GM18870 (cell line): ENCODE data around the gene PDE1C.
"Not testable (repeated sequence)": the region's sequence is repeated elsewhere in the genome, so short reads cannot be mapped to it uniquely, and the experiment has no call there.

Source experiments
- ATAC-seq: cut with Tn5 transposase; IDR thresholded peaks from one replicate; pipeline ENCODE4 v1.9.1; 2021; ENCODE audit warnings: moderate library complexity; ENCODE audit not compliant: unreplicated experiment

PDE1C gene

DNA sequence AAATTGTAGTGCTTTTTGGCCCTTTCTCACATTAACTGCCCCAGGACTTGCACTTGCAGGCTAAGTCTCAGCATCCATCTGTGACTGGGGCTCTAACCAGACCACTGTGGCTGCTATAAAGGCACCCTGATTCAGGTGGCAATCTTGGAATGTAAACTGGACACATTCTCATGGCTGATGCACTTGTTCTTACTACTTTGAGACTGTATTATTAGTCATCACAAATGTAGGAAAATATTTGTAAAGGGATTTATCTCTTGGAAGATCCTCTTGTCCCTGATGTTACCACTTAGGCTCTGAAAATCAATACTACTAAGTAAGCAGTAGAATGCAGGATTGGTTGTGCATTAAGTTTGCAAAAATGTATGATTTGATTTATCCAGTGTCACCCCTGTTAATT, 25.0 kb downstream of the PDE1C start:
- no peak for ATAC-seq

DNA sequence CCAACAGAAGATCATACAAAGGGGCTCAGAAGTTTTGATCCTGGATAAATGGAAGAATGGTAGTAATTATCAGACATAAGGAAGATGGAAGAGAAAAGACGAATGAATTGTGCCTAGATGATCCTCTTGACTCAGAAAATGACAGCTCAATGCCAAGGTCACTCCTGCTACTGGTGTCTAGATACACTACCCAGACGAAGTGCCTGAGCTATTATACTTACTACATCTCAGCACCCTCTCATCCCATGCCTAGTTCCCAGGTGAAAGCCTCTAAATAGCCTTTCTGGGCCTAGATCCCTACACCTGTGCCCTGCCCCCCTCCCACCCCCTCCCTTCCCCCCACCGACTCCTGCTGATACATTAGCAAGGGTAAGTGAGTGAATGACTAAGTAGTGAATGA, 25.5 kb downstream of the PDE1C start:
- ATAC-seq = no peak

DNA sequence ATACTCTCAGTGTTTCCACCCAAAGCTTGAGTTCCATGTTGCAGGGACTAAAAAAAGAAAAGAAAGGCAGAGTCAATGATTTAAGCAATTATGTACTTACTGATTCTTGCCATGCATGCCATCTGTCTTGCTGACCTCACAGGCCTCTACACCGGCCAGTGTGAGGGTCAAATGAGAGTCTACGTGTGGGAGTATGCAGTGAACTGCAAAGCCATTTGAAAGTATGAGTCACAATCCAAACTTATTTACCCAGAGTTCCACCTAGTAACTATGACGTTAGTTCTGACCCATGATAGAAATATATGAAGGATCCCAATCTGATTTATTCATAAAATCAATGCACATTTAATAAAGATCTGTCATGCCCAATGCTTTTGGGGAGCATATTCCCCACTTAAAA, 26.5 kb downstream of the PDE1C start:
- peak; percentile 69 for ATAC-seq

DNA sequence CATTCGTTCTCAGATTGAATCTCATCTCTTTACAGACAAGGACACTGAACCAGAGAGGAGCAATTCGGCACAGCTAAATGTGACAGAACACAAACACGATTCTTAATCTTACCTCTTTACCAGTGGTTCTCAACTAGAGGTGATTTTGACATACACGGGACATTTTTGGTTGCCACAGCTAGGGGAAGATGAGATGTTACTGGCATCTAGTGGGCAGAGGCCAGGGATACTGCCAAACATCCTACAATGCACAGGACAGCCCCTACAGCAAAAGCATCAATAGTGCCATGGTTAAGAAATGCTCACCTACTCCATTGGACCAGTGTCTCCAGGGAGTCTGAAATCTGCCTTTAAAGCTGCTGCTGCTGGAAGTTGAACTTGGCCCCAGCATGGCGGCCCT, 27.3 kb downstream of the PDE1C start:
- ATAC-seq = no peak

DNA sequence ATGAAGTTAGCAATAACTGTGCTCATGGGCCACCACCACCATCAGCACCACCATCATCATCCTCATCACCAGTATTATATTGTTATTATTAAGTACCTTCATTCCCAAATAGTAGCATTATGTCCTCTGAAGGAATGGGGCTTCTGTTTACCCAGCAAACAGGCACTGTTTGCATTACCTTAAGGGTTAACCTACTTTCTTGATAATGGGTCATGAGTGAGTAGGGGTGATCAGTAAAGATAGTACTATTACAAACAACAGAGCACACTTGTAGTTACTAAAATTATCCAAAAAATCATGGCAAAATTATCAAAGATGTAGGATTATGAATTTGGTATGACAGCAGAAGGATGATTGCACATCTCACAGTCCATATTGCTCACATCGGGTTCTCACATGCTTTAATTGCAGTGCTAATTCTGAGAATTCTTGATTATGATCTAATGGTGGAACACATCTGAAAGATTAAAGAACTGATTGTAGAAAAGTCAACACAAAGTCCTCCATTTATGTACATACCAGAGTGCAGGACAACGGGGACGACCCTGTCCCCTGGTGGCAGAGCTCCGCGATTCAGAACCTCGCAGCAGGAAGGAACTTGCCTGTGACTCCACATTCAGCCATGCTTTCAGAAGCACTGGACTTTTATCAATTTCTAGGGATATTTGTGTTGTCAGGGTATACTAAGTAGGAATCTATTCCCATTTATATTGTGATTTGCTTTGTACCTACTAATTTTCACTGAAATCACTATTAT, 31.0 kb downstream of the PDE1C start:
- no peak for ATAC-seq

DNA sequence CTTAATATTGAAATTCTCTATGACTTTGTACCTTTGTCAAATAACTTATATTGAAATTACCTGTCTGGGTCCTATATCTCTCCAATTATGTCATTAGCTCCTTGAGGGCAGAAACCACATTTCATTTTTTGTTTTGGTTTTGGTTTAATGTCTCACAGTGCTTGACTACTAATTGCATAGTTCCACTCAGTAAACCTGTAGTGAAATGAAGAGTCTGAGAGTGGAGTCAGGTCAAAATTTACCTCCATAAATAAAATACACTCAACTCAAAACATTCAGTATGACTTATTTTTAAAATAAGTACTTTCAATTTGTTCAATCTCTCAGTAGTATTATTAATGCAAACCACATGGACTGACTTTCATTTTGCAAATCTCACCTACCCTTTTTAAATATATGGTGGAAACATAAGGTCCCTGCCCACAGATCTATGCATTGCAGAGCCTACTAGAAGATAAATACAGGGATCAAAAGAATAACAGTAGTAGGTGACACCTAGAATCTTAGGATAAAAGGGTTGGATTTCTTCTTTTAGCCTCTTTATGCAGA, 32.5 kb downstream of the PDE1C start:
- peak; percentile 90 for ATAC-seq

DNA sequence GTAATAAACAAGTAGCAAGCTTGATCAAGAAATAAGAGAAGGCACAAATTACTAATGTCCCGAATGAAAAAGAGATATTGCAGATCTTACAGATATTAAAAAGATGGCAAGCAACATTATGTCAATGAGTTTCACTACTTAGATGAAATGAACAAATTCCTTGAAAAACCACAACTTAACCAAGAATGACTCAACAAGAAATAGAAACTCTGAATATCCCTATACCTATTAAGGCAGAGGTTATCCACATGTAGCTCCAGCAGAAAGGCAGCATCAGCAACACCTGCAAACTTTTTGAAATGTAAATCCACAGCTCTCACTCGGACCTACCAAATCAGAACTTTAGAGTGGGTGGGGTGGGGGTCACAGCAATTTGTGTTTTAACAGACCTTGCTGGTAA, 33.6 kb downstream of the PDE1C start:
- peak; percentile 65 for ATAC-seq

DNA sequence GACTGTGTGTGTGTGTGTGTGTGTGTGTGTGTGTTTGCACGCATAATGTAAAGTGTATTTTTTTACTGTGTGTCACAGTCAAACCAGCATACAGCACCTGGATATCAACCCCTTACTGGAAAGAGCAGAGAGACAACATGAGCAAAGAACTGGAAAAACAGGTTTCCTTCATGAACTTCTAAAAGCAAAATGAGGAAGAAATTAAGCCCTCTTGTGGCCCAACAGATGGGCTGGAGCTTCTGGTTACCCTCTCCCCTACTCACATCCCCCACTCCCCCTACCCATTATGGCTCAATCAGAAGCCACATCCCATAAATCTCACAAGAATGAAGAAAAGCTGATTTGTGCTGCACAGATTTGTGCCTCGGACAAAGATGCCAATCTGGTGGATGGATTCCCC, 36.2 kb downstream of the PDE1C start:
- no peak for ATAC-seq

DNA sequence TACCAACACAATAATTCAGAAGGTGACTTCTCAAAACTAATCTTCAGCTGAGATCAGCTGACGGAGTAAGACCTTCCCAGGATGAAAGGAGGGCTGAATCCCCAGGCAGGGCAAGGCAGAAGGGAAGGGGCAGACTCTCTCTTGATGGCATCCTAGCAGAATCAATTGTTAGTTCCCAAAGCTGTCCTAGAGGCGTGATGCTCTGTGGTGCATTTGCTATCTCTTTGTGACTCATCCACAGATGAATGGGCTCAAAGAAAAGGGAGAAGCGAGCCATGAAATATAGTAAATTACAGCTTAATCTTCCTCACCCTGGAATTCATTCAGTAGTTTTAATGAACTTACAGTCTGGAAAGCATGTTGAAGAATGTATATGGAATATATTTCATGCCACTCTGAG, 37.2 kb downstream of the PDE1C start:
- ATAC-seq = no peak

DNA sequence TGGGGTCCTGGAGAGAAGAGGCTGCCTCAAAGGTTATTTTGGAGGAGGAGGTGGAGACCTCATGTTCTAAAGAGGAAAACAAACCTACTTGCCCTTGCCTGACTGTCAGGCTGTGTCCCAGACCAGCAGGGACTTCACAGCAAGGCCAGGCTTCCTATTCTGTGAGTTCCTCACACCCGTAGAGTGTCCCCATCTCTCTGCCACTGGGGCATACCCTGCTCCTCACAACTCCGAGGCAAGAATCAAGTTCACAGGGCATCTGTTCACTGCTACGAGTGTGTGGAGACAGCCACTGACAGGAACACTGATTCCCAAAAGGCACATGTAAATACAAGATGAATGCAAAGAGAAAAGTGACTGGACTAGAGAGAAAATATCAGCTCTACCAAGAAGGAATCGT, 38.0 kb downstream of the PDE1C start:
- ATAC-seq = no peak

DNA sequence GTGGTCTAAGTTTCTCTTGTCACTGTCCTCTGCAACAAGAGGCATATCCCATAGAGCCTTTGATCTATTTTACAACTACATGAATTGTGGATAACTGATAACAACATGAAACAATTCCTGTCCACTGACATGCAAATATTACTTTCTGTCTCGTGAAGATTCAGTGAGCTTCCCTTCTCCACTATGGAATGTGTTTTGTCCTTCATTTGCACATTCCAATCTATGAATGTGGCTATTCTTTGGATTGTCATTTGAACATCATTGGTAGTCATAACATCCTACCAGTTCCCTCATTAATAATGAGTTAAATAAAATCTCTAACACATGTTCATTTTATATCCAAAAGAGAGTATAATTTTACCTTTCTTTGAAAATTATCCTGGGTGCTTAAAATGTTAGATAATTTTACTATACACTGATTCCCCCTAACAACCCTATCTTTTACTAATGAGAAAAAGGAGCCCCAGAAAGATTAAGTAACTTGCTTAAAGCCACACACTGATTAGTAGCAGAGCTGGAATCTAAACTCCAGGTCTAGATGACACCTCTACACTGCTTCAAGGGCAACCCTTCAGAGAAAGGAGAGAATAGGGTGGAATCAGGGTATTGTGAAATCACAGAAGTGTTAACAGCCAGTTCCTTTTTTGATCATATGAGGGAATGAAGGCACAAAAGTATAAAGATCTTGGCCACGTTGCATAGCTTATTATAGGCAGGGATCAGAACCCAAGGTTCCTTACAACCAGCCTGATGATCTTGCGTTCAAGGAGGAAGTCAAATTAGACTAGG, 39.1 kb downstream of the PDE1C start:
- ATAC-seq = no peak

DNA sequence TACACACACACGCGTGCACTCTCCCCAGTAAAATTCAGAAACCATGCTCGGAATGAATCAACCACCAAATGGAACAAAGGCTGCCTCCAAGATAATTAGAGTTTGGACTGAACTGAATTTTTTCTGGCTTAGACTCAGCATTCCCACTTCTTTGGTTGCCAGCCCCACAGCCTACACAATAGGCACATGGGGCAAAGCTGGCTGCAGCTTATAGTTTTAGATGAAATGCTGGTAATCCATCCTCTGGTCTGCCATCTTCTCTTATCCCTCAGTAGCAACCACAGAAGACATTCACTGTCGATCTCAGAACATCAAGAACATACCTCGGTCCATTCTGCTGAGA, 44.2 kb downstream of the PDE1C start:
- ATAC-seq = no peak

DNA sequence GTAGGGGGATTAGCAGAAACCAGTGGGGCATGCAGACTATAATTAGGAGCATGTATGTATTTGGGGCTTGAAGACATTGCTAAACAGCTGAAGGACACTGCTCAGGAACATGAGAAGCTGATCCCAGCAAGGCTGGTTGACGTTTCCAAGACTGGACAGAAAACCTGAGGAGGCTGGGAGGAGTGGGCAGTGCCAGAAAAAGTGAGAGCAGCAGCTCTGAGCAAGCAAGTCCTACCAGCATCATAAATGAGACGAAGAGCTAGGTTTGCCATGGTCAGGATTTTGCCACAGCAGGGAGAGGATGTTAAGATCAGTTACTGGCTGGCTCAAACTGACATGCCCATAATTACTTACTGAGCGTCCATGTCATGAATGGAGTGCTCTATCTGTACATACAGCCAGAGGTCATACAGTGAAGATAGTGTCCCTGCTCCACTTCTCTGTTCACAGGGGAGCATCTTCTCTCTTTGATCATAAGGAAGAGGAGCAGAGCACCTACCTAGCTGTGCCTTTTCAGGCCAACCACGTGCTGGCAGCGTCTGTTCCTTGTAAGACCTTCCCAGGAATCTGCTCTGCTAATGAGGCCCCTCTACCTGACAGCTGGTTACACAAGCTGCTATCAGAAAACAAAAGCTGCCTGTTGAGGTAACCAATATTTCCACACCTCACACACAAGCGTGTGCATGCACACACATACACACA, 44.7 kb downstream of the PDE1C start:
- ATAC-seq = no peak

DNA sequence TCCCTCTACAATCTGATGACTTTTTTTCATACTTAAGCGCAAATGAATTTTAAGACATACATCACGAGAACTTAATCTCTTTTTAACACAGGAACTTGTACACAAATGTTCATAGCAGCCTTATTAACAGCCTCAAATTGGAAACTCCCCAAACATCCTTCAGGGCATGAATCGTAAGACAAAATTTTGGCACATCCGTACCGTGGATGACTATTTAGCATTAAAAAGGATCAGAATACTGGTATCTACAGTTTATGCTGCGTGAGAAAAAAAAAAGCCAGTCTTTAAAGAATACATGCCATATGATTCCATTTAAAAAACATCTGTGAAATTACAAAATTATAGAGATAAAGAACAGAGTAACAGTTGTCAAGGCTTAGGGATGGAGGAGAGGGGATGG, 46.8 kb downstream of the PDE1C start:
- no peak for ATAC-seq

DNA sequence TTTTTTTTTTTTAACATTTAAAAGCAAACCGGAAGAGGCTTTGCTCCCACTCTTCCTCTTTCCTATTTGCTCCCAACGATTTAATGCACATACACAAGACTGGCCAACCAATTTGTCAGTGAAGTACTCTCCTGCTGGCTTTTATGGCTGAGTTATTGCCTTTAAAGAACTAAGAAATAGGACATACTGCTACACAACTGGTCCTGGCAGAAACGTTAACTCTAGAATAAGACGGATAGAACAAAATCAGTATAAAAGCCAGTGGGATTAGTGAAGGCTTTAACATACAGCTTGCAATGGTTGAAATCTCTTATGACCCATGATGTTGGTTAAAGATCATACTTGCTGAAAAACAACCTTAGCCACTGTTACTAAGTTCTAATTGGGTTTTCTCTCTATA, 47.2 kb downstream of the PDE1C start:
- ATAC-seq = no peak

DNA sequence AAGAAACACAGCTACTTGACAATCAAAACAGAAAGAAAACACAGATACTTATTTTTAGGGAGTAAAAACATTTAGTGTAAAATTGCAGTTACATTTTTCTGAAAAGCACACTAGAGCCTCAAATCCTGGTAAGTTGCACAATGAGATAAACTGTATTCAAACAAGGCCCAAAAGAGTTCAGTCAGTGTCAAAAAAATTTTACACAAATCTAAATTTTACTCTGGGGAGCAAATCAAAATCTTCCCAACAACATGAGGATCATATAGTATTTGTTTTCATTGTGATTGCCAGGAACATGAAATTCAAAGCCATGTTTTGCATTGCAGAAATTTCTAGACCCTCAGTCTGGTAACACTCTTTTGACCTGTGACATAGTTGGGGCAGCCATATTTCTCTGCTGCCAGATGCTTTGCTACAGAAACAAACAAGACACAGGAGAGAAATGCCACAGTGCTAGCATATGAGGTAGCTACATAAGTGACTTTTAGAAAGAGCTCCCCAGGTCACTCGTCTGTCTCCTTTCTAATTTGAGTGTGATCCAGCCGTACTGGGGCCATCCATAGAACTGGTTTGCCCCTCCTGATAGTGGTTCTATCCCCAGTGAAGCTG, 49.6 kb downstream of the PDE1C start:
- ATAC-seq = no peak

DNA sequence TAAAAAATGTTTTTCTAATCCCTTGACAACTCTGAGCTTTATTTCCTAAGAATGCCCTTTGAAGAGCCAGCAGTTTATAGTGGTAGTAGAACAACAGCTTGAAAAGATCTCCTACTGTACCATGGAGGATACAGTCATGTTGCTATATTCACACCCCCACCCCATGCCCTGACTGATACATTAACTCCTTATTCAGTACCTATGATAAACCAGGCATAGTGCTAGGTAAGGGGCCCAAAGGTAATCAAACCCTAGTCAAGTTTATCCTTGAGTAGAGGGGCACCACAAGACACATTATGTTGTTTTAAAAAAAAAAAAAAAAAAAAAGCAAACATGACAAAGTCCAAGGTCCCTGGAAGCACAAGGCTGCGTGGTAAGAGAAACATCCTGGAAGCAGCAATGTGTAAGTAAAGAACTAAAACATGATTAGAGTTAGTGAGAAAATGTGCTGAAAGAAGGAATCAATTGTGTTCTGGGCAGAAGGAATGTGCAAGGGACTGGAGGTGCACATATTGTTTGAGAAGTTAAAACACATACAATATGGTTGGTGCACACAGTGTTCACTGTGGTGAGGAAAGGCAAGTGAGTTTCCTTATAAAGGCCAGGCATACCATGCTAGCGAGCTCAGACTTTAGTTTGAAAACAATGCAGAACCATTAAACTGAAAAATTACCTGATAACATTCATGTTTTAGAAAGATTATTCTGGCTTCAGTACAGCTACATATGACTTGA, 51.2 kb downstream of the PDE1C start:
- ATAC-seq = no peak

DNA sequence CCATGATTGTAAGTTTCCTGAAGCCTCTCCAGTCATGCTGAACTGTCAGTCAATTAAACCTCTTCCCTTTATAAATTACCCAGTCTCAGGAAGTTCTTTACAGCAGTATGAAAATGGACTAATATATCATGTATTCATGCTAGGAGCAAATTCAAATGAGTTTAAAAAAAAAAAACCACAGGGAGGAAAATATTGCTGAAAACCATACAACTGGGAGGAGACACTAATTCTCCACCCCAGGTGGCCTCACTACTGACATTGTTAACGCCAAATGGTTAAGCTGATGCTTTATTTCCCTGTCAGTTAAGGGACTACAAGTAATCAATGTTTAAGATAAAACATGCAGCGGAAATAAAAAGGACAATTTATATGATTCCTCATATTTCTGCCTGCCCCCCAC, 55.1 kb downstream of the PDE1C start:
- no peak for ATAC-seq

DNA sequence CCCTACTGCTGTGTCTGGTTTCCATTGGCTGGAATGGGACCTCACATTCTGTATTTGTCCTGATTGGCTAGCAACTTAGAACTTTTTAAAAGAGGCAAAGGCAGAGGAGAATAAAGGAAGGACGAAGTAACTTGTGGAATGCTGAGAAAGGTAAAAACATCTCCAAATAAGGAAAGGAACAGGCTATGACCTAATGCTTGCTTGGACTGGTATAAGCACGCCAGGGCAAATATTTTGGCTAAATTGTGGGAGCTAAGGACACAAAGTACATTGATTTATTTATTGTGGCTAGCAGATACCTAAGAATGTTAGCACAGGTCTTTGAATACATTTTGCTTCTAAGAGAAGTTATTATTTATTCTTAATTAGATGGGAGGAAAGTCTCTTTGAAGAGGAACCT, 56.7 kb downstream of the PDE1C start:
- ATAC-seq = not testable (repeated sequence)

DNA sequence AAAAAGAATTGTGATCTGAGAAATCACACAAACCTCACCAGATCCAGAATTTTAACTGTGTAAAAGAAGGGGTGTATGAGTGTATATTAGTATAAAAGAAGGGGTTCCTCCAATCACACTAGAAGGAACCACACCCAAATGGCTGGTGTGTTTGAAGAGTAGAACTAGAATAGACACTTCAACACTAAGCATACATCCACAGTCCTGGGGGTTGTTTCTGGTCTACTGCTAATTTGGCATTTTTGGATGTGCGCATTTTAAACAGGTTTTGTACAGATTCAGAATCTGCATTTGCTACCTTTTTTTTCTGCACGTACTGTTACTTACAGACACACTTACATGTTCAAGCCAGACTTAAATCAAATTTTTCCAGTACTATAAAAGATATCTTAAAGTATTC, 64.6 kb downstream of the PDE1C start:
- ATAC-seq = no peak

DNA sequence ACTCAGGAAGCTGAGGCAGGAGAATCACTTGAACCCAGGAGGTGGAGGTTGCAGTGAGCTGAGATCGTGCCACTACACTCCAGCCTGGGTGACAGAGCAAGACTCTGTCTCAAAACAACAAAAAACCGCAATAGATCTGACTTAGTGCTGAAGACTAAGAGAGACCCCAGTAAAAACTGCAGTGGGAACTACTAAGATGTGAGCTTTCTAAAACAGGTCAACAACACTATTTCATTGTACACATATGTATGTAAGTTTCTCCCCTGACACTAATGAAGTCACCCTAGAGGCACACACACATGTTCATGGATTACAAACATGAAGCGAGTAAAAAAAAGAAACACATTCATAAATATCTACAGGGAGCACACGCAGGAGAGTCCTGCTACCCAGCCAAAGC, 68.3 kb downstream of the PDE1C start:
- no peak for ATAC-seq
